ENCODE results near the gene PCDHGB5.

GRCh38 chr5:141402553-141403243 lies 5.0 kb downstream of the PCDHGB5 start, which contains the start of gene PCDHGA9:
- TF ChIP-seq CTCF (IDR thresholded peaks at IDR 0.05), result peak in 1 of 5 experiments; percentile 8
- TF ChIP-seq POLR2A (IDR thresholded peaks at IDR 0.05), result no peak

All from tibial nerve (tissue), 3 donors.